Activated naive CD4-positive, alpha-beta T cell treated with anti-CD3 and anti-CD28 coated beads, Interleukin-2, amount 10 ng/mL, durations not matched to agents 7 days and 5 days (primary cell): Measurements from ENCODE around the gene SHMT1.
"Not testable (repeated sequence)": the region's sequence is repeated elsewhere in the genome, so short reads cannot be mapped to it uniquely, and the experiment has no call there.

Experiments used
- CTCF ChIA-PET: fragments of 350-600 bp; sonication (Branson Sonifier 250); formaldehyde crosslinking; loops from one replicate; lab custom pipeline; 2021; ENCODE audit warnings: antibody characterized with exemption; lab: Charles Lee
- DNase-seq: peaks from one replicate; pipeline ENCODE4 v3.0.0-alpha.2; 2020
- H3K27ac Mint-ChIP-seq: one replicate; pipeline ENCODE4 v1.8.0; 2021; ENCODE audit warnings: mild to moderate bottlenecking, moderate library complexity, mixed read lengths
- H3K27me3 Mint-ChIP-seq: one replicate; pipeline ENCODE4 v1.8.0; 2021; ENCODE audit warnings: mild to moderate bottlenecking, mixed read lengths
- H3K36me3 Mint-ChIP-seq: one replicate; pipeline ENCODE4 v1.8.0; 2021; ENCODE audit warnings: mixed read lengths
- H3K4me1 Mint-ChIP-seq: one replicate; pipeline ENCODE4 v1.8.0; 2021; ENCODE audit warnings: mixed read lengths
- H3K4me3 Mint-ChIP-seq: one replicate; pipeline ENCODE4 v1.8.0; 2021; ENCODE audit warnings: mild to moderate bottlenecking, moderate library complexity, mixed read lengths
- H3K9me3 Mint-ChIP-seq: one replicate; pipeline ENCODE4 v1.8.0; 2021; ENCODE audit warnings: mixed read lengths

Gene SHMT1

GRCh38 chr17:18382441-18383078, 19.2 kb upstream of the SHMT1 start:
- CTCF ChIA-PET = no interaction called here
- Mint-ChIP-seq H3K4me3 (no peak overlapping the region), H3K9me3 (no peaks in the 10 kb centered on the region), H3K27me3 (peaks cover 74% of the 10 kb centered on the region), H3K27ac (no peak overlapping the region), H3K36me3 (no peaks in the 10 kb centered on the region), H3K4me1 (peaks cover 5% of the 10 kb centered on the region)
- no peak for DNase-seq

GRCh38 chr17:18381953-18382245, 18.5 kb upstream of the SHMT1 start:
- CTCF ChIA-PET = no interaction called here
- Mint-ChIP-seq H3K9me3 (no peaks in the 10 kb centered on the region), H3K4me1 (peaks cover 7% of the 10 kb centered on the region), H3K27me3 (peaks cover 74% of the 10 kb centered on the region), H3K4me3 (no peak overlapping the region), H3K36me3 (no peaks in the 10 kb centered on the region), H3K27ac (no peak overlapping the region)
- no peak for DNase-seq

GRCh38 chr17:18381158-18381952, 18.0 kb upstream of the SHMT1 start:
- H3K4me1 Mint-ChIP-seq = peaks cover 7% of the 10 kb centered on the region
- H3K4me3 Mint-ChIP-seq = no peak overlapping the region
- H3K27me3 Mint-ChIP-seq = peaks cover 74% of the 10 kb centered on the region
- CTCF ChIA-PET = no interaction called here
- no peak overlapping the region for H3K27ac Mint-ChIP-seq
- no peak for DNase-seq
- H3K36me3 Mint-ChIP-seq = no peaks in the 10 kb centered on the region
- H3K9me3 Mint-ChIP-seq = no peaks in the 10 kb centered on the region

- H3K36me3 Mint-ChIP-seq = no peaks in the 10 kb centered on the region
Measured at GRCh38 chr17:18380471-18381157, 17.3 kb upstream of the SHMT1 start.

GRCh38 chr17:18379246-18380146, 16.1 kb upstream of the SHMT1 start:
- Mint-ChIP-seq H3K36me3 (no peaks in the 10 kb centered on the region), H3K9me3 (no peaks in the 10 kb centered on the region), H3K4me3 (no peak overlapping the region), H3K27ac (no peak overlapping the region), H3K4me1 (peaks cover 7% of the 10 kb centered on the region), H3K27me3 (peaks cover 65% of the 10 kb centered on the region)
- no peak for DNase-seq
- CTCF ChIA-PET = no interaction called here

More at GRCh38 chr17:18380471-18381157, 17.3 kb upstream of the SHMT1 start:
- Mint-ChIP-seq H3K9me3 (no peaks in the 10 kb centered on the region), H3K27me3 (peaks cover 70% of the 10 kb centered on the region), H3K4me1 (peaks cover 7% of the 10 kb centered on the region), H3K27ac (no peak overlapping the region), H3K4me3 (no peak overlapping the region)
- CTCF ChIA-PET = no interaction called here
- no peak for DNase-seq

GRCh38 chr17:18378614-18379013, 15.3 kb upstream of the SHMT1 start:
- H3K9me3 Mint-ChIP-seq, CTCF ChIA-PET, H3K27ac Mint-ChIP-seq, DNase-seq, H3K4me1 Mint-ChIP-seq, H3K36me3 Mint-ChIP-seq, H3K4me3 Mint-ChIP-seq: not testable (repeated sequence)
- peaks cover 56% of the 10 kb centered on the region for H3K27me3 Mint-ChIP-seq

- no peak overlapping the region for H3K4me3 Mint-ChIP-seq
- peaks cover 7% of the 10 kb centered on the region for H3K4me1 Mint-ChIP-seq
- peaks cover 52% of the 10 kb centered on the region for H3K27me3 Mint-ChIP-seq
- no peak for DNase-seq
- no peak overlapping the region for H3K27ac Mint-ChIP-seq
- H3K9me3 Mint-ChIP-seq = no peaks in the 10 kb centered on the region
- CTCF ChIA-PET = no interaction called here
- H3K36me3 Mint-ChIP-seq = no peaks in the 10 kb centered on the region
Measured at GRCh38 chr17:18378205-18378505, 14.8 kb upstream of the SHMT1 start.

GRCh38 chr17:18377437-18378204, 14.3 kb upstream of the SHMT1 start, which contains the start of gene EVPLL:
Gene EVPLL (plus strand): TSS chr17:18377778. CDS start chr17:18380938, 3,160 bp downstream.
- Mint-ChIP-seq H3K27ac (no peak within 1 kb of the TSS), H3K4me3 (no peak within 1 kb of the TSS), H3K9me3 (no peaks in the 10 kb centered on the region), H3K36me3 (no peaks in the 10 kb centered on the region), H3K4me1 (peaks cover 7% of the 10 kb centered on the region), H3K27me3 (peaks cover 46% of the 10 kb centered on the region)
- CTCF ChIA-PET = no interaction called here
- DNase-seq = no peak

- Mint-ChIP-seq H3K27me3 (peaks cover 40% of the 10 kb centered on the region), H3K4me3 (no peak overlapping the region), H3K27ac (no peak overlapping the region), H3K36me3 (no peaks in the 10 kb centered on the region), H3K9me3 (no peaks in the 10 kb centered on the region), H3K4me1 (peaks cover 4% of the 10 kb centered on the region)
- CTCF ChIA-PET = no interaction called here
- no peak for DNase-seq
Measured at GRCh38 chr17:18374216-18374615, 10.9 kb upstream of the SHMT1 start.

GRCh38 chr17:18373181-18373580, 9.8 kb upstream of the SHMT1 start:
- CTCF ChIA-PET, H3K4me3 Mint-ChIP-seq, H3K4me1 Mint-ChIP-seq, H3K27ac Mint-ChIP-seq, H3K36me3 Mint-ChIP-seq, H3K9me3 Mint-ChIP-seq, DNase-seq: not testable (repeated sequence)
- peaks cover 47% of the 10 kb centered on the region for H3K27me3 Mint-ChIP-seq

- no peak overlapping the region for H3K4me3 Mint-ChIP-seq
- H3K27me3 Mint-ChIP-seq = peaks cover 50% of the 10 kb centered on the region
- CTCF ChIA-PET = no interaction called here
- no peak for DNase-seq
- H3K9me3 Mint-ChIP-seq = no peaks in the 10 kb centered on the region
- H3K4me1 Mint-ChIP-seq = no peaks in the 10 kb centered on the region
- no peaks in the 10 kb centered on the region for H3K36me3 Mint-ChIP-seq
- no peak overlapping the region for H3K27ac Mint-ChIP-seq
Measured at GRCh38 chr17:18371455-18371854, 8.1 kb upstream of the SHMT1 start.

- Mint-ChIP-seq H3K9me3 (no peaks in the 10 kb centered on the region), H3K4me3 (no peak overlapping the region), H3K4me1 (no peaks in the 10 kb centered on the region), H3K27me3 (peaks cover 48% of the 10 kb centered on the region), H3K27ac (no peak overlapping the region), H3K36me3 (no peaks in the 10 kb centered on the region)
- CTCF ChIA-PET = no interaction called here
- no peak for DNase-seq
Measured at GRCh38 chr17:18370761-18371160, 7.4 kb upstream of the SHMT1 start.

- no peak for DNase-seq
- H3K4me1 Mint-ChIP-seq = no peaks in the 10 kb centered on the region
- no peaks in the 10 kb centered on the region for H3K36me3 Mint-ChIP-seq
- CTCF ChIA-PET = no interaction called here
- no peak overlapping the region for H3K4me3 Mint-ChIP-seq
- H3K27me3 Mint-ChIP-seq = peaks cover 43% of the 10 kb centered on the region
- H3K27ac Mint-ChIP-seq = no peak overlapping the region
- H3K9me3 Mint-ChIP-seq = no peaks in the 10 kb centered on the region
Measured at GRCh38 chr17:18368946-18369345, 5.6 kb upstream of the SHMT1 start.
